ENCODE measurements around the gene PLVAP. TPM values are rescaled to one million over a fixed set of nuclear protein-coding genes. Genes with fewer than 3 reads are reported as not detected.
A peak's percentile ranks its signal among the peaks of the same experiment; 100 is the strongest.

Gene PLVAP
- total RNA-seq, 4 donors from 2014 or later, result 21.8 to 142 (median 78.8) TPM

- 28 to 38% methylated on average over 20 to 42 of the region's 56 CpGs for WGBS, 2 donors
- Histone ChIP-seq H3K4me1 (peaks cover 0 to 59% (median 20%) of the 10 kb centered on the region in 4 donors), H3K4me3 (peak overlapping the region in 1 of 4 donors; percentile 38), H3K36me3 (peaks cover 0 to 78% (median 12%) of the 10 kb centered on the region in 3 donors), H3K27me3 (no peaks in the 10 kb centered on the region), H3K27ac (peak overlapping the region; percentile 36 to 84 (median 58)), H3K9me3 (no peaks in the 10 kb centered on the region)
- no peak for DNase-seq (ENCODE audit: low spot score in 2 of 2)
- TF ChIP-seq CTCF (IDR thresholded peaks at IDR 0.05) (no peak), POLR2A (IDR thresholded peaks at IDR 0.05) (no peak)
Observed at GRCh38 chr19:17323300-17323963, 53.7 kb downstream of the PLVAP start.

- no peaks in the 10 kb centered on the region for H3K27me3 ChIP-seq
- TF ChIP-seq POLR2A (IDR thresholded peaks at IDR 0.05), result no peak
- no peak for TF ChIP-seq CTCF (IDR thresholded peaks at IDR 0.05)
- no peak for TF ChIP-seq EP300 (IDR thresholded peaks at IDR 0.05)
- H3K9me3 ChIP-seq, result no peaks in the 10 kb centered on the region
- no peak for DNase-seq (ENCODE audit: low spot score in 2 of 2)
- H3K4me1 ChIP-seq, result peaks cover 0 to 53% (median 18%) of the 10 kb centered on the region in 4 donors
- no peak overlapping the region for H3K4me3 ChIP-seq
- 43 to 48% methylated on average over 9 to 10 of the region's 10 CpGs for WGBS, 2 donors
- peaks cover 0 to 84% (median 12%) of the 10 kb centered on the region in 3 donors for H3K36me3 ChIP-seq
- peak overlapping the region in 2 of 4 donors; percentile 19 to 52 for H3K27ac ChIP-seq
Observed at GRCh38 chr19:17322854-17323253, 54.3 kb downstream of the PLVAP start.

- H3K4me3 ChIP-seq, result no peak overlapping the region
- H3K4me1 ChIP-seq, result peaks cover 0 to 44% (median 18%) of the 10 kb centered on the region in 4 donors
- peaks cover 0 to 84% (median 12%) of the 10 kb centered on the region in 3 donors for H3K36me3 ChIP-seq
- 84% methylated on average over 12 to 17 of the region's 19 CpGs for WGBS, 2 donors
- no peaks in the 10 kb centered on the region for H3K9me3 ChIP-seq
- no peaks in the 10 kb centered on the region for H3K27me3 ChIP-seq
- TF ChIP-seq POLR2A (IDR thresholded peaks at IDR 0.05) (no peak), CTCF (IDR thresholded peaks at IDR 0.05) (no peak), EP300 (IDR thresholded peaks at IDR 0.05) (no peak)
- DNase-seq (ENCODE audit: low spot score in 2 of 2), result no peak
- peak overlapping the region in 2 of 4 donors; percentile 19 to 52 for H3K27ac ChIP-seq
Observed at GRCh38 chr19:17321655-17322489, 55.3 kb downstream of the PLVAP start.

GRCh38 chr19:17320435-17320834, 56.7 kb downstream of the PLVAP start:
- no peak for DNase-seq (ENCODE audit: low spot score in 2 of 2)
- H3K27me3 ChIP-seq, result no peaks in the 10 kb centered on the region
- H3K27ac ChIP-seq, result no peak overlapping the region
- H3K4me3 ChIP-seq, result no peak overlapping the region
- peaks cover 0 to 29% (median 17%) of the 10 kb centered on the region in 4 donors for H3K4me1 ChIP-seq
- 83 to 90% methylated on average over 2 to 9 of the region's 11 CpGs for WGBS, 2 donors
- peaks cover 0 to 87% (median 18%) of the 10 kb centered on the region in 3 donors for H3K36me3 ChIP-seq
- no peaks in the 10 kb centered on the region for H3K9me3 ChIP-seq
- no peak for TF ChIP-seq POLR2A (IDR thresholded peaks at IDR 0.05)
- no peak for TF ChIP-seq CTCF (IDR thresholded peaks at IDR 0.05)
- no peak for TF ChIP-seq EP300 (IDR thresholded peaks at IDR 0.05)
